Measurements from ENCODE around the gene PROZ.

The PROZ gene

DNA sequence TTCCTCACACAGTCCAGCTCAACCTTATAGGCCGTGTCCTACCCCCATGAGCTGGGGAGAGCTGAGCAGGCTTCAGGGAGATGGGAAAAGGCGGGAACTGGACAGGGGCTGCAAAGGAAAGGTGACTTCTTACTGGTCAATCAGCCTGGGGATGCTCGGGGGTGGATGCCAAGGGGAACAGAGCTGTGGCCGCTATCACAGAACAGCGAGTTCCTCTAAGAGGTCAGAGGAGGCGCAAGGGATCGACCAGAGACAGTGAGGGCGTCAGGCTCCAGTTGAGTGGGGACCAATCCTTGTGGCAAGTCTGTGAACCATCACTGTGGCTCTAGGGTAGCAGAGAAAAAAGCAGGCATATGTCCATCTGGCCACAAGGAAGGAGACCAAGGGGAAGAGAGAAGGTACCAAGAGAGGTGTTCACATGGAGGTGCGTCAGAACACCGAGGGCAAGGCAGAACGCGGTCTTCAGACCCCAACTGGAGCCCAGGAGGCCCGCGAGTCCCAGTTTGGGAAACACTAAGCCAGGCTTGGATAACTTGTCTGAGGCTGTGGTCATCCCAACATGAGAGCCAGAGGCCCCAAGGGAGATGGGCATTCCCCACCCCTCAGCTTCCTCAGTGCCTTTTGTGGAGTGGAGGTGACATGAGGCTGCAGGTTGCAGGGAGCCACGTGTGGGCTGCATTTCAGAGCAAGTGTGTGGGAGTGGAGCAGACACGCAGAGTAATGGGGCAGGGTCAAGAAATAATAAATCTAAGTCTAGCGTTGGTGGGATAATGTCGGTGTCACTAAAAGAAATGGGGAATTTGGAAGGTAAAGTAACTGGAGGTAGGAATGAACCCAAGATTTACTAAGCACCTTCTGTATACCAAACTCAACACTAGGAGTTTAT is 31.9 kb upstream of the PROZ start:
- H3K4me3 ChIP-seq (ENCODE audit: low read length) = no peak overlapping the region
- DNase-seq (ENCODE audit: low read depth) = no peak
- TF ChIP-seq, protein P1, sequence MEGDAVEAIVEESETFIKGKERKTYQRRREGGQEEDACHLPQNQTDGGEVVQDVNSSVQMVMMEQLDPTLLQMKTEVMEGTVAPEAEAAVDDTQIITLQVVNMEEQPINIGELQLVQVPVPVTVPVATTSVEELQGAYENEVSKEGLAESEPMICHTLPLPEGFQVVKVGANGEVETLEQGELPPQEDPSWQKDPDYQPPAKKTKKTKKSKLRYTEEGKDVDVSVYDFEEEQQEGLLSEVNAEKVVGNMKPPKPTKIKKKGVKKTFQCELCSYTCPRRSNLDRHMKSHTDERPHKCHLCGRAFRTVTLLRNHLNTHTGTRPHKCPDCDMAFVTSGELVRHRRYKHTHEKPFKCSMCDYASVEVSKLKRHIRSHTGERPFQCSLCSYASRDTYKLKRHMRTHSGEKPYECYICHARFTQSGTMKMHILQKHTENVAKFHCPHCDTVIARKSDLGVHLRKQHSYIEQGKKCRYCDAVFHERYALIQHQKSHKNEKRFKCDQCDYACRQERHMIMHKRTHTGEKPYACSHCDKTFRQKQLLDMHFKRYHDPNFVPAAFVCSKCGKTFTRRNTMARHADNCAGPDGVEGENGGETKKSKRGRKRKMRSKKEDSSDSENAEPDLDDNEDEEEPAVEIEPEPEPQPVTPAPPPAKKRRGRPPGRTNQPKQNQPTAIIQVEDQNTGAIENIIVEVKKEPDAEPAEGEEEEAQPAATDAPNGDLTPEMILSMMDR (conservative IDR thresholded peaks at IDR 0.05; ENCODE audit: low read depth, low read length) = no peak

DNA sequence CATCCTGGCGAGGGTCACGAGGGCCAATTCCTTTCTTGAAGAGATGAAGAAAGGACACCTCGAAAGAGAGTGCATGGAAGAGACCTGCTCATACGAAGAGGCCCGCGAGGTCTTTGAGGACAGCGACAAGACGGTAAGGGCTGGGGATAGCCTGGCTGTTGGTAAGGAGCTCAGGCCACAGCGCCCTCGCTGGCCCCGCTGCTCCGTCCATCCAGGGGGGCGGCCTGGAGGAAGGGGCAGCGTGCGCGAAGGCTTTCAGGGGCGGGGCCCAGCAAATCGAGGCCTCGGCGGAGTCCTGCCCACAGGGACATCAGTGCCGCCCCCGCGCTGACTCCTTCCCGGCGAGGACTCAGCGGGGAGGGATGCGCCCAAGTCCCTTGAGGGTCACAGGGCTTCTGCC is 29.0 kb upstream of the PROZ start:
- H3K4me3 ChIP-seq (ENCODE audit: low read length) = no peak overlapping the region
- TF ChIP-seq, protein P1 (conservative IDR thresholded peaks at IDR 0.05; ENCODE audit: low read depth, low read length) = no peak
- no peak for DNase-seq (ENCODE audit: low read depth)

DNA sequence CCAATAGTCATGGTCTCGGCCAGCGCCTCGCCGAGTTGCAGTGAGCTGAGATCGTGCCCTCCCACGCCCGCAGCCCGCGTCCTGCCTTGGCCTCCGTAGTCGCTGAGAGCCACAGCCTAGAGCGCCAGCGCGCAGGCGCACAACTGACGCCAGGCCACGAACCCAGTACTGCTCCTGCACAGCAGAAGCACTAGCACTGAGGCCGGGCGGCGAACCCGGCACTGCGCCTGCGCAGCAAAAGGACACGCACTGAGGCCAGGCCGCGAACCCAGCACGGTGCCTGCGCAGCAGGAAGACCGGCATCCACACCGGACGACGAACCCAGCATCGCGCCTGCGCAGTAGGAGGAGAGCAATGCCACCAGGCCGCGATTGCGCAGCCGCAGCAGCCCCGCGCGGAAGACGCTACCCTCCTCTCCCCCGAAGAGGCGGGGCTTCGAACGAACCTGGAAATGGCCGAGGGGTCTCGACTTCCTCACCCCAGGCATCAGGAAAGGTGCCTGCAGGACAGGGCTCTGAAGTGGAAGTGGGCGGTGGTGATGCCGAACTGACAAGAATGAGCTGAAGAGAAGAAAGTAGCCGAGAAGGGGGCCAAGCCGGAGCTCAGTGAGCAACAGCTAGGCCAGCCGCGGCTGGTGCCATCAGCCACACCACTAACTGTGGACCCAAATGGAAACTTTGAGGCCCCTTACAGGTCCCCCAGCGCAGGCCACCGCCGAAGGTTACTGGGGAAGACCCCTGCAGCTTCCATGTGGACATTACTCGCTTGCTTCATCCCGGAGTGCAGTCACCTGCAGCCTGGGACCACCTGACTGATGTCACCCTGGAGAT is 28.3 kb upstream of the PROZ start:
- no peak overlapping the region for H3K4me3 ChIP-seq (ENCODE audit: low read length)
- DNase-seq (ENCODE audit: low read depth) = no peak
- TF ChIP-seq, protein P1 (conservative IDR thresholded peaks at IDR 0.05; ENCODE audit: low read depth, low read length) = no peak

DNA sequence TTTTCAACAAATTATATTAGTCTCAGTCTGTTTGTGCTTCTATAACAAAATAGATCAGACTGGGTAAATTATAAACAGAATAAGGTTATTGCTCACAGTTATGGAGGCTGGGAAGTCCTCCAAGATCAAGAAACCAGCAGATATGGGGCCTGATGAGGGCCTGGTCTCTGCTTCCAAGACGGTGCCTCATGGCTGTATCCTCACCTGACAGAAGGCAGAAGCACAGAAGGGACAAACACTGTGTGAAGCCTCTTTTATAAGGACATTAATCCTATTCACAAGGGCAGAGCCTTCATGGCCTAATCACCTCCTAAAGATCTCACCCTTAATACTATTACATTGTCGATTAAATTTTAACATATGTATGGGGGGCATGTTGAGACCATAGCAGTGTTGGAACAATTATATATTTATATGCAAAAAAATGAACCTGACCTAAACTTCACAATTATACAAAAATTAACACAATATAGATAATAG is 23.1 kb upstream of the PROZ start:
- no peak for DNase-seq (ENCODE audit: low read depth)
- TF ChIP-seq, protein P1 (conservative IDR thresholded peaks at IDR 0.05; ENCODE audit: low read depth, low read length) = no peak
- H3K4me3 ChIP-seq (ENCODE audit: low read length) = no peak overlapping the region

DNA sequence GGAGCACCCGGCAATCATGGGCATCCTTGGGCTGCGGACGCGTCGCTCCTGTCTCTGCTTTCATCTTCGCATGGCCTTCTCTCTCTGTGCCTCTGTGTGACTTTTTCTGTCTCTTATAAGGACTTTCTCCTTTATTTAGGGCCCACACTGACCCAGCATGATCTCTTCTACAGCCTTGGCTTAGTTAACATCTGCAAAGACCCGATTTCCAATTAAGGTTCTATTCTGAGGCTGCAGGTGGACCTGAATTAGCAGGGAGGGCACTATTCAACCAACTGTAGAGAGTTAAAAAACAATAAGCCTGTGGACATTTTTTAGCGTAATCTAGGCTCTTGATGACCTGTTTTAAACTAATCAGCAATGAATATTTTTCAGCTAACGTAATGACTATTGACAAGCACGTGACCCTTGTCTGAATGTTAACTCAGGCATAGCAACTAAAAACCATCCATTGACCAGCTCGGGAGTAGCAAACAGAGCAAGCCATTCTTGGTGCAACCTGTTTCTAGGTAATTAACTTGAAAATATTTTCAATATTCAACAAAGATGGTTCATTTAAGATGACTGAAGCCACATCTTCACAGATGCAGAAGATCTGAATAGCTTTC is 20.7 kb upstream of the PROZ start:
- TF ChIP-seq, protein P1 (conservative IDR thresholded peaks at IDR 0.05; ENCODE audit: low read depth, low read length) = no peak
- no peak for DNase-seq (ENCODE audit: low read depth)
- H3K4me3 ChIP-seq (ENCODE audit: low read length) = no peak overlapping the region

DNA sequence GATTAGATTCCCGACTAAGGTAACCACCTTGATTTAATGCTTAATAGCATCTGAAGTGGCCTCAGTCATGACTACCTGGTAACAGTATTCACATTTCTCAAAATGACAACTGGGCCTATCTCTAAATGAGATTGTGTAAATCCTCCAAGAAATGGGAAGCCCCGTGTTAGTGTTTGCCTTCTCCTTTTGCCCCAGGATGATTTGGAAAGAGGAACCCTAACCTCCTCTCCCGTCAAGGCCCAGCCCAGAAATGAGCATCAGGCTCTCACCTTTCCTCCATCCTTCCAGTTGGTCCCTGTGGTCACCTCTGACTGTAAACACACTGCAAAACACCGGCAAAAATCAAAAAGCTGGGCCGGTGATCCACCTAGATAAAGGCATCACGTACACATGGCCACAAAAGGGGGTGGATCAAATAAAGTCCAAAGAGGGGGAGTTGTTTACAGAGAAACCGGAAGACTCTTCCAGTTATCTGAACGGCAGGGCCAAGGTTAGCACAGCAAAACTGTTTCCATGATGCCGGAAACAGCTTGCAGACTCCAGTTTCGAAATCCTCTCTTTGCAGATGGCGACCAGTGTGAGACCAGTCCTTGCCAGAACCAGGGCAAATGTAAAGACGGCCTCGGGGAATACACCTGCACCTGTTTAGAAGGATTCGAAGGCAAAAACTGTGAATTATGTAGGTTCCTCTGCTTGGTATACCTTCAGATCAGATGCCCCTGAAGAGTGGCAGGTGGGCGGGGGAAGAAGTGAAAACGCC is 19.5 kb upstream of the PROZ start:
- DNase-seq (ENCODE audit: low read depth) = no peak
- TF ChIP-seq, protein P1 (conservative IDR thresholded peaks at IDR 0.05; ENCODE audit: low read depth, low read length) = no peak
- no peak overlapping the region for H3K4me3 ChIP-seq (ENCODE audit: low read length)
